ENCODE data around the gene TMEM114.

Gene TMEM114

DNA sequence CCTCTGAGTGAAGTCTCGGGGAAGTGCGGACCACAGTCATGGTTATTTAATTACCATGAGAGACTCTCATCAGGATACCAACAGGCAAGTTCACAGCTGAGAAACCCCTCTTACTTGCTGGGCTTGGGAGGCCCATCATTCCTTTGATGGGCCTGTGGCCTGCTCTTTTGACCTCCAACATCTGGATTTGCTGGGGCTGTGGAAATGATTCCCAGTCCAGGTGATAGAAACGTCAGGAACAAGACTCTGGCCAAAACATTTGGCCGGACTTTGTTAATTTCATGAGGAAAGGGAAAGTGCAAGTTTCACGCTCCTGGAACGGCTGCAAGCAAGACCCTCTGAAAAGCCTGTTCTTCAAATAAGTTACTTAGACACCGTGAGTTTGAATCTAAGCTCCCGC lies 42.5 kb downstream of the TMEM114 start:
- DNase-seq, result no peak

DNA sequence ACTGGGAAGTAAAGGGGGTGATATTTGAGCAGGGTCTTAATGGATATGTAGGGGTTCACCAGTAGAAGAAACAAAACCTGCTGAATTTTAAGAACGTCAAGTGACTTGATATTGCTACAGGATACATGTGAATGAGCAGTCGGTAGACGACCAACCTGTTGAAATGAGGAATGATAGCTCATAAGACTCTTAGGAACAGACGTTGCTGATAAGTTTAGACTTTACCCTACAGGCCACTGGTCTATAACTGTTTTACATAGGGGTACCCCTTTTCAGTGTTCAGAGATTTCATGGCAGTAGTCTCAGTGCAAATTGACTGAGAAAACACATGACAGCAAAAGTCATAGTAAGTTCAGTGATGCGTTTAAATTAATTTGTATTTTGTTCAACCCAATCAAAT lies 45.9 kb downstream of the TMEM114 start:
- no peak for DNase-seq

DNA sequence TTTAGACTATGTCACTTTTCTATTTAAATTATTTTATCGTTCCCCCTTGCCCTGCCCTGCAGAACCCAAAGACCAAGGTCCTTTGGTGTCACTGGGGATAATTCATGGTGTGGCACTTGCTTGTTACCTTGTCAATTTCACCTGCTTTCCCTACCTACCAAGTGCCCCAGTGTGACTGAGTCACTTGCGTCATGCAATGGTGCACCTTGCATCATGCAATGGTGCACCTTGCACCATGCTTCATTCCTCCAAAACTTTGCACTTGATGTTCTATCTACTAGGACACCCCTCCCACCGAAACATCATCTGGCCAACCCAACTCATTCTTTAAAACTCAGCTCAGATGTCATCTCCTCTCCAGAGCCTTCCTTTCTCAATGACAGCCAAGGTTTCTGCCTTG lies 47.1 kb downstream of the TMEM114 start:
- DNase-seq, result no peak

DNA sequence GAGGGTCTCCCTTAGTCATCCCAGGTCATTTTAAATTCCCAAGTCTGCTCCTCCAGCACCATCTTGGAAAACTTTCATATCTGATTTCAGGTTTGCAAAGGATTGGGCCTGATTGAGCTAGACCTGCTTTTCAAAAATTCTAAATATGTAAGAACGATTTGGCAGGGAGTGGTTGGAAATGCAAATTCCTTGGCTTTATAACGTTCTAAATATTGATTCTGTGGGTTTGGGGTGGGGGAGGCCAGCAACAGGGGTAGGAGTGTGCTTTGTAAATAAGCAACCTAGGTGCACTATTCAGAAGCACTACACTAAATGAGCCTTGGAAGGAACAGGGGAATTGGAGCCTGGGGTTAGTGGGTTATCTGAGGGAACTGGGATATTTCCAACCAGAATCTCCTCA lies 47.9 kb downstream of the TMEM114 start:
- DNase-seq, result no peak

DNA sequence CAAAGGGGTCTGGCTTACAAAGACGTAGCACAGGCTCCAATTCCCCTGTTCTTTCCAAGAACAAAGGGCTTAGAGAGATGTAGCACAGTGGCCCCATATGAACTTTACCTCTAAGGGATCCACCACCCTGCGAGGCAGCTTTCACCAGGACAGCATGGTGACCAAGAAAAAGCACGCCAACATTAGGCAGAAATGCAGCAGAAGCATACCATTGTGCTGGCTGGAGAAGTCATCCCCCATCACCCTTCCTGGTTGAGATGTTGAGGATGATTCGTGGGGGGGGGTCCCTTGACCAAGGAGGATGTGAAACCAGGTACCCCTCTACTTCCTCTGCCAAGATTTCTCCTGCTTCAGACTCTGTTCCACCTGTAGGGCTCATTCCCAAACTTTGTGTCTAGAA lies 48.4 kb downstream of the TMEM114 start:
- DNase-seq, result no peak

DNA sequence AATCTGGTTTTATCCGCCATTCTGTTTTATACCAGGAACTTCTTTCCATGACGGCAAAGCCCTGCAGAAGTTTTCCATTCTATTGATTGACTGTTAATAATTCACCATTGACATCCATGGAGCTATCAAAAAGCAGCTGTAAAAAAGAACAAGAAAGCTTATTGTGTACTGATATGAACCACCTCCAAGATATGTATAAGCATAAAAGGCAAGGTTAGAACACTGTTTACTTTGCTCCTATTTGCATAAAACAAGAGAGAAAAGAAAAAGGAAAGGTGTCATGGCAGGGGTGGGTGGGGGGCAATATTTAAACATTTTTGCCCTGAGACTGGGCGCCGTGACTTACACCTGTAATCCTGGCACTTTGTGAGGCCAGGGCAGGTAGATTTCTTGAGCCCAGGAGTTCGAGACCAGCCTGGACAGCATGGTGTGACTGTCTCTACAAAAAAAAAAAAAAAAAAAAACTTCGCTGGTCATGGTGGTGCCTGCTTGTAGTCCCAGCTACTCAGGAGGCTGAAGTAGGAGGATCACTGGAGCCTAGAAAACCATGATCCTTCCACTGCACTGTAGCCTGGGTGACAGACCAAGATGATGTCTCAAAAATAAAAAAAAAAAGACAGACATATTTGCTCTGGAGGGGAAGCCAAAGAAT lies 52.5 kb downstream of the TMEM114 start:
- no peak for DNase-seq

DNA sequence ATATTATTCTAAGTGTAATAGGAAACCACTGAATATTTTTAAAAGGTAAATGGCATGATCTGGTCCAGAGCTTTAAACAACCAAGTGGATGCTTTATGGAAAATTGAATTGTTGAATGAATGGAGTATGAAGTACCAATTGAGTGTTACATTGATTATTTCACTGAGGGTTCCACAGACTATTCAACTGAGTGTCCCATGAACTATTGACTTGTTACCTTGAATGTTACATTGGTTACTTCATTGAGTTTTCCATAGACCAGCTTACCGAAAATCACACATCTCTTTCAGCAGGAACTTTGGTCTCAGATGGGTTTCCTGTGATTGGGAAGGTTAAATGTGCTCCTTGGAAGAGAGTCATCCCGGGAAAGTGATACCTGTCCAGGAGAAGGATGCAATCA lies 56.8 kb downstream of the TMEM114 start:
- DNase-seq, result no peak

DNA sequence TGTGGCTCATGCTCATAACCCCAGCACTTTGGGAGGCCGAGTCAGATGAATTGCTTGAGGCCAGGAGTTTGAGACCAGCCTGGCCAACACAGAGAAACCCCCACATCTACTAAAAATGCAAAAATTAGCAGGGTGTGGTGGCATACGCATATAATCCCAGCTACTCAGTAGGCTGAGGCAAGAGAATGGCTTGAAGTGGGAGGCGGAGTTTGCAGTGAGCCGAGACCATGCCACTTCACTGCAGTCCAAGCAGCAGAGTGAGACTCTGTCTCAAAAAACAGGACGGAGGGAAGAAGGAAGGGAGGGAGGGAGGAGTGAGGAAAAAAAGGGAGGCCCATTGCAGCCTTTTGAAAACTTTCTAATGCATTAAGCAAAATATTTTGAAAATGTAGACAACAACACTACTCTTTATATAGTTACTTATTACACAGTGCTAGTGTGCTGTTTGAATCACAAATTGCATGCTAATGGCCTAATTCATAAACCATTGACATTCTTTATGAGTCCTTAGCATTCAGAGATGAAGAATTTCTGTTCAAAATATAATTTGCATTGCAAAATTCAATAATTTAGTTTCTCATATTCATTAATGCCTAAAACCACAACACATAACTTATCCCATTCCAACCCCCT lies 59.4 kb downstream of the TMEM114 start:
- no peak for DNase-seq

DNA sequence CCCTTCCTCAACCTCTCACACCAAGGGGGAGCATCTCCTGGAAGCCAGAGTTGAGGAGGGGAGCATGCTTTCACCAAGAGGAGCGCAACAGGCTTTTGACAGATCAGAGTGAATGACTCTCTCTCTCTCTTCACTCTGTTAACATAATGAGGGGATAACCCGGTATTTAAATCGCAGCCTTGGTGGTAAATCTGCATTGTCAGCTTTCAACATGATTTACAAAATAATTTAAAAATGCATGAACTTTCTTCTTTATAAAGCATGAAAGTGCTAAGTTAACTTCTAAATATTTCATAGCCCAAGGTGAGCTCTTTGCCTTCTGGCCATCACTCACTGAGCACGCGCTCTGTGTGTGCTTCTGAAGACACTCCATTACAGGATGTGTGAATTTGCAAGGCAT lies 61.8 kb downstream of the TMEM114 start:
- no peak for DNase-seq

DNA sequence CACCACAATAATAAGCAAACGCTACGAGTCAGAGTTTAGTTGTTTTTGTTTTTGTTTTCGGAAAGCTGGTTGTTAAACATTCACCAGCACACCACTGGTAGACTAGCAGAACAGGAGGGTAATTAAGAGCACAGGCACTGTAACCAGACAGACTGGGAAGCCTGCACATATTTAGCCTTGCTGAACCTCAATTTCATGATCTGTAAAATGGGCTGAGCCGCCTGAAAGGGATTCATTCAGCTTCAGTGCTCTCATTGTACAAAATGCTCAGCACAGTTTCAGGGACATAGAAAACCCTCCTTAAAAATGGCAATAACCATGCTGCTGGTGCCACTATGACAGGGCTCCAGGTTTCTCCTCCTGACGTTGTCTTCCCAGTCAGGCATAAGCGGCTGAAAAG lies 66.4 kb downstream of the TMEM114 start:
- DNase-seq, result no peak

DNA sequence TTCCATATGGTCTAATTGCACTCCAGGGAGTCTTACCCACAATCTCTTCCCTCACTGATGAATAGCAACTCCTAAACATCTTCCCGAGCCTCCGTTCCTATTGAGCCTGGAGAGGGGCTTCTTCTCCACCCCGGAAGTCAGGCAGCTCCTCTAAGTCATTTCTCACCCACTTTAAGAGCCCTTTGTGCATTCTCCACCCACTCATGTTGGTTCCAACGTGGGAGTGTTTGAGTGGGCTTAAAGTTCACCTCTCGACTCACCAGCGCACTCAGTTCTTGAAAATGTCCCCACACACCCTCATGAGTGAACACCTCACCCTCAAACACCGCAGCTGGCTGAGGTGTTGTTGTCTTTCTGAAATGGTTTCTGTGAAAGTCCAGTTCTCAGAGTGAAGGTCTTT lies 67.6 kb downstream of the TMEM114 start:
- no peak for DNase-seq

DNA sequence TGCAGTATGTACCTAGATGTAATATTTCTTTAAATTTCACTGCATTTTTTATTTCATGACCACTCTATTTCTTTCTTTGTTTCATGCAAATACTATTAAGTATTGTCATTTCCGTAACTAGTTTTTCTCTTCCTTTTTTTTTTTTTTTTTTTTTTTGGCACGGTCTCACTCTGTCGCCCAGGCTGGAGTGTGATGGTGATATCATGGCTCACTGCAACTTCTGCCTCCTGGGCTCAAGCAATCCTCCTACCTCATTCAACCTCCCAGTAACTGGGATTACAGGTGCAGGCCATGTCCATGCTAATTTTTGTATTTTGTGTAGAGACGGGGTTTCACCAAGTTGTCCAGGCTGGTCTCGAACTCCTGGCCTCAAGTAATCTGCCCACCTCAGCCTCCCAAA lies 70.7 kb downstream of the TMEM114 start:
- no peak for DNase-seq

Data from NCI-H1092 (cell line).